Central memory CD8-positive, alpha-beta T cell (primary cell): ENCODE results near the gene RPS15A.

Source experiments
- ATAC-seq: fragments of 150-1000 bp; cut with Tn5 transposase; replicated peaks from 2 replicates; pipeline ENCODE4 v1.10.0; 2022; ENCODE audit warnings: mild to moderate bottlenecking, moderate FRiP score, moderate number of reproducible peaks; ENCODE audit not compliant: poor library complexity, severe bottlenecking; ENCODE audit errors: extremely low read depth
- DNase-seq, 2 donors: peaks; one replicate each; pipeline ENCODE4 v3.0.0; 2021; ENCODE audit warnings: low spot score in 2 of 2
- H3K27ac Mint-ChIP-seq: one replicate; pipeline ENCODE4 v1.8.0; 2022; ENCODE audit warnings: low read depth, mild to moderate bottlenecking, moderate library complexity, mixed read lengths
- H3K27me3 Mint-ChIP-seq: one replicate; pipeline ENCODE4 v1.8.0; 2022; ENCODE audit warnings: mixed read lengths
- H3K36me3 Mint-ChIP-seq: one replicate; pipeline ENCODE4 v1.8.0; 2022; ENCODE audit warnings: mild to moderate bottlenecking, moderate library complexity, mixed read lengths; ENCODE audit not compliant: insufficient read depth
- H3K4me1 Mint-ChIP-seq: one replicate; pipeline ENCODE4 v1.8.0; 2022; ENCODE audit warnings: mixed read lengths
- H3K4me3 Mint-ChIP-seq: one replicate; pipeline ENCODE4 v1.8.0; 2022; ENCODE audit warnings: mild to moderate bottlenecking, moderate library complexity, mixed read lengths
- H3K9me3 Mint-ChIP-seq: one replicate; pipeline ENCODE4 v1.8.0; 2022; ENCODE audit warnings: mixed read lengths

The RPS15A gene

DNA sequence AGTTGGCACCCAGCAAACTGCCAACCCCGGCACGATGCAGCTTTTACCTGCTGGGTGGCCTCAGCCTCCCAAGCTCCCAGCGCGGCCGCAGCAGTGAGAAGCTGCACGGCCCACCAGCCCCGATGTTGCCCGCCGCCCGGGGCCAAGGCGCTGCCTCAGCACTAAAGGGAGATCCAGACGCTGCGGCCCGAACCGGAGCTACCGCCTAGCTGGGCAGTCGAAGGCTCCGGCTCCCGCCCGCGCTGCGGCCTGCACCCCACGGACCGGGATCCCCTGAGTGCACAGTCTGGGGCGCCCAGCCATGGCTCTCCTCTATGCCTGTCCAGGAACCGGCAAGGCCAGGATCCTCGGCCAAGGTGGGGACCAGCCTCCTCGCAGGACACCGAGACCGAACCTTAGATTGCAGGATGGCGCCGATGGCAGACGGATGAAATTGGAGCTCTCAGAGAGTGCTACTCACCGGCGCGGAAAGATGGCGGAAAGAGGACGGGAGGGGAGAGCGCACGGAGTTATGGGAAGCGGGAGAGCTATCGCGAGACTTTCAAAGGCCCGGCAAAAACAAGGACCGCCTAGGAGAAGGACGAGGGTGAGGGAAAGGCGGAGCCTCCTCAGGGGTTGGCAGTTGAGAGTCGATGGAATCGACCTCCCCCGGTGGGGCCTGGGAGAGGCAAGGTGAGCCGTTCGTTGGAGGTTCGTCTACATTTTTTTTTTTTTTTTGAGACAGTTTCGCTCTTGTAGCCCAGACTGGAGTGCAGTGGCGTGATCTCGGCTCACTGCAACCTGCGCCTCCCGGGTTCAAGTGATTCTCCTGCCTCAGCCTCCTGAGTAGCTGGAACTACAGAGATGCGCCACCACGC is at the start of gene RPS15A:
RPS15A (minus strand) TSS at position 485 of the 857 bp plus-strand sequence. CDS start 1,221 bp downstream, outside the sequence.
- Mint-ChIP-seq H3K27ac (peak within 1 kb of the TSS; percentile 96), H3K4me3 (peak within 1 kb of the TSS; percentile 97), H3K4me1 (peaks cover 54% of the 10 kb centered on the region), H3K36me3 (peaks cover 72% of the 10 kb centered on the region), H3K27me3 (no peaks in the 10 kb centered on the region), H3K9me3 (no peaks in the 10 kb centered on the region)
- DNase-seq, result peak; percentile 78 to 91
- ATAC-seq, result peak; percentile 95

DNA sequence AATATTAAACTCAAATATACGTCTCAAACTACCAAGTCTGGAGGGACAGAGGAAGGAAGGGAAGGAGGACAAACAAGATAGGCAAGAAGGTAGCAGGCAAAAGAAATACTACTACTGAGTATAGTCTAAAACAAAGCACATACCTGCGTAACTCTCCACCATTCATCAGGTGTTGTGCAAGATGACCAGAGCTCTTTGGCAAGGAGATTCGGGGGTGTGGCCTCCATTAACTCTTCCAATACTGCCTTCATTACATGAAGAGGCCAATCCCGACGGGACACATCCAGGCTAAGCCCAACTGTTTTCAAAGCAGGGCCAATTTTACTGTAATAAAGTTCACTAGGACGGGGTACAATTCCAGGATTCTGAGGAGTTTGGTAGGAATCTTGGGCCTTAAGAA is 49.4 kb upstream of the RPS15A start:
- Mint-ChIP-seq H3K27me3 (no peaks in the 10 kb centered on the region), H3K4me3 (no peak overlapping the region), H3K4me1 (peaks cover 3% of the 10 kb centered on the region), H3K27ac (no peak overlapping the region), H3K9me3 (no peaks in the 10 kb centered on the region), H3K36me3 (peaks cover 78% of the 10 kb centered on the region)
- DNase-seq, result no peak
- ATAC-seq, result no peak

DNA sequence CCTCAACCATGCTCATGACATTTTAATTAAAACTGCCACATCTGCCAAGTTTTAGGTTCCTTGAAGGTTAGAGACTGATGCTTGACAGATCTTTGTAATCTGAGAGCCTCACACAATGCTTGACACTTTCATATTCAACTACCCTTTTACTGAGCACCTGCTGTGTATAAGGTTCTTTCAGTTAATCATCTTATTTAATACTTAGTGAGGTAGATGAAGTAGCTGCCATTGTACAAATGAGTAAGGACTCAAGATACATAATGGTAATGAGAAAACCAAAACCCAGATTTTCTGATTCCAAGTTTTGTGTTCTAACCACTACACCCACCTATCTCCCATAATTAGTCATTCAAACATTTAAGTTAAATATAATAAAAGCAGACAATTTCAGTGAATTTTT is 46.6 kb upstream of the RPS15A start:
- DNase-seq, result no peak
- H3K4me3 Mint-ChIP-seq, result no peak overlapping the region
- peaks cover 70% of the 10 kb centered on the region for H3K36me3 Mint-ChIP-seq
- H3K4me1 Mint-ChIP-seq, result peaks cover 3% of the 10 kb centered on the region
- no peaks in the 10 kb centered on the region for H3K9me3 Mint-ChIP-seq
- H3K27ac Mint-ChIP-seq, result peak overlapping the region; percentile 68
- H3K27me3 Mint-ChIP-seq, result no peaks in the 10 kb centered on the region
- no peak for ATAC-seq

DNA sequence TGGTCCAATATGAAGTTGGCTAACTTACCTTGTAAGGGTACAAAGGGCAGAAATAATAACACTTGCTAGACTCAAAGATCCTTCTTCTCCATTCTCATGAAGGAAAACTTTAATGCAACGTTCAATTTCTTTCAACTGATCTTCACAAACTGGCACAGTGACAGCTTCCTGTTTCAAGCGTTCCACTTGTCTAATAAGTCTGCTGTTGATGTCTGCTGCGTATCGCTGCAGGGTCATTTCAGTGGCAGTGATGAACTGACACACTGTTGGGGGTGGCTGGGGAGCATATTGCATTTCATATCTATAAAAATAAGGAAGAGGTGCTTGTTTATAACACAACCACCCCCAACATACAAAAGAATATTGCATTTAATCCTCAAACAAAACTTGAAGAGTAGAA is 44.7 kb upstream of the RPS15A start:
- no peak for ATAC-seq
- no peak for DNase-seq
- Mint-ChIP-seq H3K27ac (no peak overlapping the region), H3K27me3 (no peaks in the 10 kb centered on the region), H3K4me1 (peaks cover 3% of the 10 kb centered on the region), H3K9me3 (no peaks in the 10 kb centered on the region), H3K4me3 (no peak overlapping the region), H3K36me3 (peaks cover 65% of the 10 kb centered on the region)

DNA sequence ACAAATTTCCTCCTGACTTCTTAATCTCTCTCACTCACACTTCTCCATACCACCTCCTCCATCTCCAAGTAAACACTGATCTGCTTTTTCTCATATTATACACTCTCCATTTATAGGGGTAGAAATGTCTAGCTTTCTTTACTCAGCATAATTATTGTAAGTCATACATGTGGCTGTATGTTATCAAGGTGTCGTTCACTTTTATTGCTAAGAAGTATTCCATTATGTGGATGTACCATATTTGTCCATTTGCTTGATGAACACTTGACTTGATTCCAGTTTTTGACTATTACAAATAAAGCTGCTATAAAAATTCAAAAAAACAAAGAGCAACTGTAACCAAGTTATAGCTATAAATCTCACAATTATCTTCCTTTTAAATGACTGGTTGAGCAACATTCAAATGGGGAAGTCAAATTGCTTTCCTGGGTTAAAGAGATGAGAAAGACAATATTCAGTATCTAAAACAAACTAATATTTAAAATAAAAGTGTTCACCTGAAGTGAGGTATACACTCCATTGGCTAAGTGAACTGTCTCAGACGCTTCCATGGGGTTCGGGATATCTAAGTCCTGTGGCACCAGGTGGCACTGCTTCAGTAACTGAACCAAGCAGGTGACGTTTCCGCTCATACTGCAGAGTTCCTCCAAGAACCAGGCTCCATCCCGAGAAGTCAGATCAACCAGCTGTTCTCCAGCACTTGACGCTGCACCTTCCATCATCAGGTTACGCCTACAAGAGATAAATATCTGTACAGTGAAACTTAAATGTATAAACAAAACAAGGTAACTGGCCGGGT is 43.8 kb upstream of the RPS15A start:
- no peak for DNase-seq
- no peaks in the 10 kb centered on the region for H3K27me3 Mint-ChIP-seq
- peaks cover 66% of the 10 kb centered on the region for H3K36me3 Mint-ChIP-seq
- ATAC-seq, result no peak
- H3K4me3 Mint-ChIP-seq, result no peak overlapping the region
- H3K9me3 Mint-ChIP-seq, result no peaks in the 10 kb centered on the region
- H3K4me1 Mint-ChIP-seq, result peaks cover 3% of the 10 kb centered on the region
- H3K27ac Mint-ChIP-seq, result no peak overlapping the region

DNA sequence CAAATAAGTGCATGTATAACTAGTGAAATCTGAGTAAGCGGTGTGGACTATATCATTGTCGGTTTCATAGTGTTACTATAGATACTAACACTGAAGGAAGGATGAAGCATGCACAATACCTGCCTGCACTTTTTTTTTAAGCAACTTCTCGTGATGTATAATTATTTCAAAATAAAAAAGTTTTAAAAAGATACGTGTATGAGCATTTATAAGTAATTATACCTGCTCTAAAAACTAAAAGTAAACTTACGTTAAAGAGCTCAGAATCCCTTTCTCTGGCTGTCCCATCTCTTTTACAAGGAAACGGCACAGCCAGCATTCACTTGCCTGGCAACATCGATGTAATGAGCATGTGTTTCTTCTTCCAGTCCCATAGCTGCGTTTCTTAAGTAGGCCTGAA is 42.5 kb upstream of the RPS15A start:
- H3K27me3 Mint-ChIP-seq, result no peaks in the 10 kb centered on the region
- H3K4me3 Mint-ChIP-seq, result no peak overlapping the region
- H3K4me1 Mint-ChIP-seq, result peaks cover 3% of the 10 kb centered on the region

DNA sequence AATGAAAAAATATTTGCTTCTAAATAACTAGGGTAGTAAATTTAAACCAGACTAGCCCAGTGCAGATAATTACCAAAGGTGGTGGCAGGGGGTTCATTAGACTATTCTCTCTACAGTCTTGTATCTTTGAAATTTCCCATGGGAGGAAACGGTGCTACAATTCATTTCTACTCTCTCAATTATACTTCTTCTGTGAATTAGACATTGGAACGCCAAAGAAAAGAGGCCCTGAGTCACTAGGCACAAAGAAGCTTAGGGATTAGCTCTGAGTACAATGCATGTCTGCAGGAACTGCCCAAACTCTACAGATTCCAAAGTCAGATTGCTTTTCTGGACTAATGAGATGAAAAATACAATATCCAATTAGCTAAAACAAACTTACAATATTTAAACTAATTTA is 41.9 kb upstream of the RPS15A start:
- no peak for ATAC-seq
- H3K4me1 Mint-ChIP-seq, result no peaks in the 10 kb centered on the region

More for the DNA sequence above, 42.5 kb upstream of the RPS15A start:
- Mint-ChIP-seq H3K36me3 (peaks cover 68% of the 10 kb centered on the region), H3K9me3 (no peaks in the 10 kb centered on the region), H3K27ac (no peak overlapping the region)
- no peak for DNase-seq
- no peak for ATAC-seq

DNA sequence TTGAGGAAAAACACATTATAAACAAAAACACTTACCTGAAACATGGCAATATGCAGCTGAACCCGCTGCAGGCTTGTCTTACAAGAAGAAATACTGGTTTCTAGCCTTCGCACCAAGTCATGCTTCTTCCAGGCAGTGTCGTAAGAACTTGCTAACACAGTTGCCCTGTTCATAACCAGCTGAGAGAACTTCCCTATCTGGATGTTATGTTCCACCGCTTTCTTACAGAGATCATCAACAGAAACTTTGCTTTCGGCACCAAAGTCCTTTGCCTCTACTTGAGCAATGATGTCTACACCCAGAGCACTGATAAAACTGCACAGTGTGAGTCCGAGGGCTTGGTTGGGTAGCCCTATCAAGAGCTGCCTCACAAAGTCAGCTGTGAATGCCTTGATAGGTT is 39.1 kb upstream of the RPS15A start:
- Mint-ChIP-seq H3K27ac (no peak overlapping the region), H3K9me3 (no peaks in the 10 kb centered on the region), H3K4me1 (no peaks in the 10 kb centered on the region), H3K36me3 (peaks cover 46% of the 10 kb centered on the region), H3K27me3 (no peaks in the 10 kb centered on the region), H3K4me3 (no peak overlapping the region)
- no peak for DNase-seq
- ATAC-seq, result no peak

More for the DNA sequence above, 41.9 kb upstream of the RPS15A start:
- Mint-ChIP-seq H3K4me3 (no peak overlapping the region), H3K27me3 (no peaks in the 10 kb centered on the region), H3K27ac (no peak overlapping the region), H3K36me3 (peaks cover 66% of the 10 kb centered on the region), H3K9me3 (no peaks in the 10 kb centered on the region)
- no peak for DNase-seq

DNA sequence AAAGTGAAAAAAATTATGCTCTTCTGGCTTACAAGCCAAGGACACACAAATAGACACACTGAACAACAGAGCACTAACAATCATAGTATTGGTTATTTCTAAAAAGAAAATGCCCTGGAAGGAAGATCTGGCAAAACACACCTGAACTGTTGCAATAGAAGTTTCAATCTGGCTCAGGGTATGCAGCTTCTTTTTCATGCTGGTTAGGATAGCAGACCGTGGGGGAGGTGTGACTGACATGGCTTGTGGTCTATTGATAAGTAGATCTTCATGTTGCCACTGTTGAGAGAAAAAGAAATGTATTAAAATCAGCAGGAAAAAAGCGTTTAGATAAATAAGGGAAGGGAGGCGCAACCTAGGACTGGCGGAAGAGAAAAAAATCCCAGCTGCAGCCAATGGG is 37.8 kb upstream of the RPS15A start:
- Mint-ChIP-seq H3K4me3 (no peak overlapping the region), H3K9me3 (no peaks in the 10 kb centered on the region), H3K4me1 (no peaks in the 10 kb centered on the region), H3K27me3 (no peaks in the 10 kb centered on the region), H3K27ac (no peak overlapping the region), H3K36me3 (peaks cover 40% of the 10 kb centered on the region)
- ATAC-seq (no peak), DNase-seq (no peak)

DNA sequence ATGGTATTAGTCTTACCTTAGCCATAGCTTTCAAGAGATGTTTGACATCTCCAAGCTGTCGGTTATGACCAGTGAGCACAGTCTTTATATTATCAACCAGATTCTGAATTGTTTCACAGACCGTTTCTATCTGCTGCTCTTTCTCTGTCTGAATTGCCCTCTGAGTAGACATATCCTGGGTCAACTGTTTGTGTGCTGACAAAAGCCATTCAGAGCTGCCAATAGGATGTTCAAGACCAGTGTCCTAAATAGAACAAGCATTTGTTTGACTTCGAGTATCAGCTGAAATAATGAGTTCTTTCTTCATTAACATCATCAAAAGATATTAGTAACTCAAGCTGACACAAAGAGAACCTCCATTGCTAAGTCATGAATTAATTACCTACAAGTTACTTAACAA is 26.2 kb upstream of the RPS15A start:
- Mint-ChIP-seq H3K9me3 (no peaks in the 10 kb centered on the region), H3K4me3 (no peak overlapping the region), H3K27me3 (no peaks in the 10 kb centered on the region), H3K36me3 (peaks cover 40% of the 10 kb centered on the region), H3K27ac (no peak overlapping the region), H3K4me1 (peaks cover 8% of the 10 kb centered on the region)
- DNase-seq (no peak), ATAC-seq (no peak)

DNA sequence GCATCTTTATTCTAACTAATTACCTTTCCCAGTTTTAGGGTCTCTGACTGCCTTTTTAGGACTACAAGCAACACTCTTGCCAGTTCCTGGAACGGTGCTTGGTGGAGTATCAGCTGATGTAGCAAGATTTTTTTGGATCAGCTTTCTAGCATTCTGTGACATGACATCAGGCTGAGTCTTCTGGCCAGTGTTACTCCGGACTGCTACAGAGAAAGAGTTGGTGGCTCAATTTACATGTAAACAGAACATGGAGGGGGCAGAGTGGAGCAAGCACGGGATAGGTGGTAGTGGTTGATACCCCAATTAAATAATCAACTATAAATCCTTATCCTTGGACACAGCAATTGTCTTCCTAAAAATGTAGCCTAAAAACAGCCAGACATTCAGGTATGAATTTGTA is 21.8 kb upstream of the RPS15A start:
- peaks cover 4% of the 10 kb centered on the region for H3K4me1 Mint-ChIP-seq
- H3K27ac Mint-ChIP-seq, result no peak overlapping the region
- H3K36me3 Mint-ChIP-seq, result peaks cover 58% of the 10 kb centered on the region
- ATAC-seq (no peak), DNase-seq (no peak)
- no peaks in the 10 kb centered on the region for H3K9me3 Mint-ChIP-seq
- no peaks in the 10 kb centered on the region for H3K27me3 Mint-ChIP-seq
- no peak overlapping the region for H3K4me3 Mint-ChIP-seq

DNA sequence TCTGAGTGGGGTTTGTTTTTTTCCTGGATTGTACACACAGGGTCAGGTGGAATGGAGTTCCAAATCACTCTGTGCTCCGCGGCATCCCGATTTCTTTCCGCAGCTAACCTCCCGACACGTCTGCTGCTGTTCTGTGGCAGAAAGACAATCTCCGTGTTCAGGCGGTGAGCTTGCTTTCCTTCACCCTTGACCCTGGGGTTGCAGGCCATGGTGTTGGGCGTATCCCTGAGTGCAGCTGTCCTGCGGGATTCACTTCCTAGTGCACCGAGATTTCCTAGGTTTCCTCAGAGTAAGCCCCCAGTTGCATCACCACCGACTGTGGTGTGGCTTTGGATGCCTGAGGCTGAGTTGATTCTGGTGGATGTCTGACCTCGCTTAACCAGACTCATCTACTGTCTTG is 19.0 kb upstream of the RPS15A start:
- Mint-ChIP-seq H3K27ac (no peak overlapping the region), H3K27me3 (no peaks in the 10 kb centered on the region), H3K4me3 (no peak overlapping the region), H3K36me3 (peaks cover 47% of the 10 kb centered on the region), H3K9me3 (no peaks in the 10 kb centered on the region), H3K4me1 (peaks cover 14% of the 10 kb centered on the region)
- DNase-seq (no peak), ATAC-seq (no peak)
